Measurements from ENCODE around the gene METTL25. TPM values are rescaled to one million over a fixed set of nuclear protein-coding genes. Genes with fewer than 3 reads are reported as not detected.
A peak's percentile ranks its signal among the peaks of the same experiment; 100 is the strongest.
"Not testable (repeated sequence)": the region's sequence is repeated elsewhere in the genome, so short reads cannot be mapped to it uniquely, and the experiment has no call there.

The METTL25 gene
- total RNA-seq, 1 donor from 2014 or later = 15.1 TPM

DNA sequence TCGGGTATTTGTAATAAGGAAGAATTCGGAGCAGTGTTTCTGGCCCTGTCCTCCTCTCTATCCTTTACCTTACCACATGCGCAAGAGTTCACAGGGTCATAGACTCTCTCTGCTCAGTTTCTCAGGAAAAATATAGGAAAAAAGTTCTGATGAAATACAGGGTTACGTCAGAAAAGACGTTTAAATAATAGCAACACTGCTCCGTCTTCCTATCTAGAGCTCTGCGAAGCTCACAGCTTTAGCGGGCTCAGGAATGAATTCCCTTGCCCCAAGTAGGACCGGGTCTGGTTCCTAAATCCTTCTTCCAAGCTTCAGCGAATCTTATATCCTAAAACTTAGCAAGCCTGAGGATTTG lies 507 bp upstream of the METTL25 start:
- ATAC-seq (no peak), DNase-seq (no peak)
- Histone ChIP-seq H3K27ac (peak overlapping the region; percentile 98), H3K27me3 (no peaks in the 10 kb centered on the region), H3K4me3 (peak overlapping the region; percentile 100), H3K36me3 (peaks cover 40% of the 10 kb centered on the region), H3K9me3 (no peaks in the 10 kb centered on the region), H3K4me1 (peaks cover 38% of the 10 kb centered on the region)
- intact Hi-C loops (cut with DNase I) = no loop called here
- TF ChIP-seq CTCF (IDR thresholded peaks at IDR 0.05) = no peak

DNA sequence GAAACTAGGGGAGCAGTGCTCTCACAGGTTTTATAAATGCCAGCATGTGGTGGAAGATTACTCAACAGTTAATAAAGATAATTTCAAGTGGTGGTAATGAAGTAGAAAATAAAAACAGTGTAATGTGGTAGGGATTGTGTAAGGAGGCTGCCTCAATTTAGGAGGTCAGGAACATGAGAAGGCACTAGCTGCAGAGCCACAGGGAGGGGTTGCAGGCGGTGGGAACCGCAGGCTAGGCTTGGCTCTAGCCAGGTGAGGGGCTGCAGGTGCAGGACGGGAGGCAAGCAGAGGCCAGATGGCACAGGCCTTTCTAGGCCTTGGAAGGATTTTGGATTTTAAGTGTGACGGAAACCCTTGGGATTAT lies 768 bp downstream of the METTL25 start:
- H3K4me1 ChIP-seq = peaks cover 38% of the 10 kb centered on the region
- H3K9me3 ChIP-seq = no peaks in the 10 kb centered on the region
- no peaks in the 10 kb centered on the region for H3K27me3 ChIP-seq
- H3K36me3 ChIP-seq = peaks cover 27% of the 10 kb centered on the region
- ATAC-seq (no peak), DNase-seq (no peak)
- peak overlapping the region; percentile 98 for H3K27ac ChIP-seq
- no peak for TF ChIP-seq CTCF (IDR thresholded peaks at IDR 0.05)
- H3K4me3 ChIP-seq = peak overlapping the region; percentile 100
- intact Hi-C loops (cut with DNase I) = no loop called here

- DNase-seq; H3K9me3 ChIP-seq; H3K27ac ChIP-seq; intact Hi-C loops (cut with DNase I); ATAC-seq; H3K4me3 ChIP-seq; H3K27me3 ChIP-seq; H3K36me3 ChIP-seq: not testable (repeated sequence)
- peaks cover 34% of the 10 kb centered on the region for H3K4me1 ChIP-seq
Measured at GRCh38 chr12:82360834-82361233, 2.5 kb downstream of the METTL25 start.

GRCh38 chr12:82361461-82361915 lies 3.2 kb downstream of the METTL25 start:
- Histone ChIP-seq H3K4me3 (no peak overlapping the region), H3K36me3 (peaks cover 3% of the 10 kb centered on the region), H3K9me3 (no peaks in the 10 kb centered on the region), H3K27me3 (no peaks in the 10 kb centered on the region), H3K4me1 (peaks cover 27% of the 10 kb centered on the region), H3K27ac (no peak overlapping the region)
- DNase-seq = peak; percentile 58
- intact Hi-C loops (cut with DNase I) = no loop called here
- TF ChIP-seq CTCF (IDR thresholded peaks at IDR 0.05) = no peak
- ATAC-seq = no peak

- intact Hi-C loops (cut with DNase I) = no loop called here
- no peak for TF ChIP-seq CTCF (IDR thresholded peaks at IDR 0.05)
- H3K9me3 ChIP-seq = no peaks in the 10 kb centered on the region
Measured at GRCh38 chr12:82363990-82364389, 5.7 kb downstream of the METTL25 start.

DNA sequence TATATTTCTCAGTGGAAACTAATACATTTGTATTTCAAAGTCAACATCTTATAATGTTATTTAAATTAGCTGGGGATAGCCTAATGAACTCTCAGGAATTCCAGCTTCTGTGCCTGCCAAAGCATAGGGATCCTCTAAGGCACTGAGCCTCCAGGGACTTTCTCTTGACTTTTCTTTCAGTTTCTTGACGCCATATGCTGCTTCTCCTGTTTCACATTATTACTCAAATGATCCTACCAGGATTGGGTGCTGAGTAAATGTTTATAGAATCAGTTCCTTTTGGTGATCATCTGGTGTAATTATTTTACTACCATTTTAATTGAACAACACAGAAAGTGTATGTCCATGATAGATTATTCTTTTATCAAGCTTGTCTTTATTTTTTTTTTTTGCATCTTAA lies 7.9 kb downstream of the METTL25 start:
- DNase-seq (no peak), ATAC-seq (no peak)
- Histone ChIP-seq H3K4me3 (no peak overlapping the region), H3K9me3 (no peaks in the 10 kb centered on the region), H3K27me3 (no peaks in the 10 kb centered on the region), H3K36me3 (no peaks in the 10 kb centered on the region), H3K27ac (no peak overlapping the region), H3K4me1 (no peaks in the 10 kb centered on the region)
- TF ChIP-seq CTCF (IDR thresholded peaks at IDR 0.05) = no peak
- intact Hi-C loops (cut with DNase I) = no loop called here

More at GRCh38 chr12:82363990-82364389, 5.7 kb downstream of the METTL25 start:
- Histone ChIP-seq H3K4me1 (peaks cover 15% of the 10 kb centered on the region), H3K36me3 (no peaks in the 10 kb centered on the region), H3K27me3 (no peaks in the 10 kb centered on the region), H3K27ac (no peak overlapping the region), H3K4me3 (no peak overlapping the region)
- ATAC-seq (no peak), DNase-seq (no peak)
